ENCODE results near the gene CERCAM.

Gene CERCAM

DNA sequence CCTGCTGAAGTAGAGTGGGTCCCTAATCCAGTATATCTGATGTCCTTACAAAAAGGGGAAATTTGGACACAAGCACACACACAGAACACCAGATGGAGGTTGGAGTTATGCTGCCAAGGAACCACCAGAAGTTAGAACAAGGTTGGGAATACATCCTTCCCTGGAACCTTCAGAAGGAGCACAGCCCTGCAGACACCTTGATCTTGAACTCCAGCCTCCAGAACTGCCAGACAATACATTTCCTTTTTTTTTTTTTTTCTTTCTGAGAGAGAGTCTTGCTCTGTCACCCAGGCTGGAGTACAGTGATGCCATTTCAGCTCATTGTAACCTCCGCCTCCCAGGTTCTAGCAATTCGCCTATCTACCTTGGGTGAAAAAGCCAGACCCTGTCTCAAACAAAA, 28.1 kb downstream of the CERCAM start:
- Histone ChIP-seq H3K4me1 (no peaks in the 10 kb centered on the region), H3K4me3 (no peak overlapping the region), H4K20me1 (no peaks in the 10 kb centered on the region), H3K27me3 (no peaks in the 10 kb centered on the region), H3K9ac (no peak overlapping the region), H3K9me3 (no peaks in the 10 kb centered on the region), H3K4me2 (no peak overlapping the region), H3K36me3 (no peaks in the 10 kb centered on the region), H3K27ac (no peak overlapping the region)
- no peak for TF ChIP-seq Cebpa-rat (IDR thresholded peaks at IDR 0.05)

DNA sequence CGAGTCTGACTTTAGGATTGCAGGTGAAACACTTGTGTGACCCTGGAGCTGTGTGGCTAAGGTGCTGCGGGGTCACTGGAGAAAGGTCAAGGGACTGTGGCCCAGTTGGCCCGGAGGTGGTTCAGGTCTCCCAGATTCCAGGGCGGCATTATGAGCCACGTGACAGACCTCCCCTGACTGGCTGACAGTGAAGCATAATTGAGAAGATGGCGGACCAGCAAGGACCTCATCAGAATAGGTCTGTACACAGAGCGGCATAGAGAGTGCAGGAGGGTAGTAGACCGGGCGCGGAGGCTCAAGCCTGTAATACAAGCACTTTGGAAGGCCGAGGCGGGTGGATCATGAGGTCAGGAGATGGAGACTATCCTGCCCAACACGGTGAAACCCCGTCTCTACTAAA, 34.3 kb downstream of the CERCAM start:
- H3K4me3 ChIP-seq, result no peak overlapping the region
- H3K36me3 ChIP-seq, result peaks cover 13% of the 10 kb centered on the region
- no peak for TF ChIP-seq Cebpa-rat (IDR thresholded peaks at IDR 0.05)
- H3K27ac ChIP-seq, result no peak overlapping the region
- H3K9me3 ChIP-seq, result no peaks in the 10 kb centered on the region
- peaks cover 27% of the 10 kb centered on the region for H4K20me1 ChIP-seq
- no peaks in the 10 kb centered on the region for H3K27me3 ChIP-seq
- no peak overlapping the region for H3K9ac ChIP-seq
- peaks cover 34% of the 10 kb centered on the region for H3K4me1 ChIP-seq
- no peak overlapping the region for H3K4me2 ChIP-seq

DNA sequence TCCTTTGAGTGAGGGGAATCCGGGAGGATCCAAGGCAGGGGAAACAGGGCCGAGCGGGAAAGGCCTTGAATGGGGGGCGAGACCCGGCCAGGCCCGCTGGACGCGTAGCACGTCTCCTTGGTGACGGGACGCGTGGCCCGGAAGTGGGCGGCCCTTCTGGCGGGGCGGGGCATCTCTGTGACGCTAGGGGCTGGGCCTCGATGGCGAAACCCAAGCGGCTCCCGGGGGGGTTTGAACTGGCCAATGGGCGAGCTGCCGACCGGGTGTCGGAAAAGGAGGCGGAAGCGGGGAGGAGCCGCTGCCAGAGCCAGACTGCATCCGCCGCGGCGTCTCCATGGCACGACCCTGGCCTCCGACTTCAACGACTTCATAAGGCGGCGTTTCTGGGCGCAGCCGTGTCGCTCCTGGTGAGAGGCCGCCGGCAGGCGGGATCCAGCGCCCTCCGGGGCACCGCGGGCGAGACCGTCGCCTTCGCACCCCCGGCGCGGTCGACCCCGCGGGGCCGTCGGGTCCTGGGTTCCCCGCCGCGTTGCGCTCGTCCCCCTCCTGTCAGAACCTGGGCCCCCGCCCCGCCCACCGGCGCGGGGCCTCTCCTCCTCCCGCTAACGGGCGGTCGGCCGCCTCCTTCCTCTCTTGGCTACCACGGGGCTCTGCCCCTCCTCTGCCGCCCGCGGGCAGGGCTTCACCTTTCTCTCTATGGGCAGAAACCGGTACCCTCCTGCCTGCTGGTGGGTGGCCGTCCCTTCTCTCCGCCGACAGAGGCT, 35.4 kb downstream of the CERCAM start, which contains the start of gene ODF2:
TSS of gene ODF2 (plus strand) at position 158 of the 764 bp plus-strand sequence. CDS start at position 244, 86 bp downstream.
- peak within 1 kb of the TSS; percentile 99 for H3K4me2 ChIP-seq
- H3K9me3 ChIP-seq, result no peaks in the 10 kb centered on the region
- peak within 1 kb of the TSS; percentile 99 for H3K4me3 ChIP-seq
- H4K20me1 ChIP-seq, result peaks cover 27% of the 10 kb centered on the region
- H3K36me3 ChIP-seq, result peaks cover 23% of the 10 kb centered on the region
- peak; percentile 94 for TF ChIP-seq Cebpa-rat (IDR thresholded peaks at IDR 0.05)
- H3K9ac ChIP-seq, result peak within 1 kb of the TSS; percentile 93
- H3K27ac ChIP-seq, result peak within 1 kb of the TSS; percentile 94
- H3K4me1 ChIP-seq, result peaks cover 36% of the 10 kb centered on the region
- H3K27me3 ChIP-seq, result no peaks in the 10 kb centered on the region

DNA sequence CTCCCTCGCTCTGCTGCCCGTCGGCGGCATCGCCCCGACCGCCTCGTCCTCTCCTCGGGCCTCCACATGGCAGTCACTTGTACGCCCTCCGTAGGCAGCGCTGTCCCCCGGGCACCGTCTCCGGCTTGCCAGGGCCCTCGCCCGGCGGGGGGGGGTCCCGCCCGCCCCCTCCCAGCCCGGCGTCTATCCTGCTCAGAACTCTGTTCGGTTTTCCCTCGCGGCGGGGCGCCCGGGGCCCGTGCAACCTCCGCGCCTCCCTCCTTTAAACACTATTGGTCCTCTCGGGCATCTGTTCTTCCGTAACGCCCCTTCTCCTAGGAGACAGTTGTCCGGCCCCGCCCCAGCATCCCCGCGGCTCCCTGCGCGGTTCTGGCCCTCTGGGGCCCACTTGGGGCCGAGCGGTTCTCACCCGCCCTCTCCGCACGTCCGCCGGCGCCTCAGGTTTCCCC, 36.0 kb downstream of the CERCAM start:
- Histone ChIP-seq H3K4me1 (peaks cover 36% of the 10 kb centered on the region), H4K20me1 (peaks cover 27% of the 10 kb centered on the region), H3K9ac (peak overlapping the region; percentile 93), H3K9me3 (no peaks in the 10 kb centered on the region), H3K4me2 (peak overlapping the region; percentile 99), H3K27ac (peak overlapping the region; percentile 94), H3K27me3 (no peaks in the 10 kb centered on the region), H3K36me3 (peaks cover 29% of the 10 kb centered on the region), H3K4me3 (peak overlapping the region; percentile 99)
- TF ChIP-seq Cebpa-rat (IDR thresholded peaks at IDR 0.05), result no peak

DNA sequence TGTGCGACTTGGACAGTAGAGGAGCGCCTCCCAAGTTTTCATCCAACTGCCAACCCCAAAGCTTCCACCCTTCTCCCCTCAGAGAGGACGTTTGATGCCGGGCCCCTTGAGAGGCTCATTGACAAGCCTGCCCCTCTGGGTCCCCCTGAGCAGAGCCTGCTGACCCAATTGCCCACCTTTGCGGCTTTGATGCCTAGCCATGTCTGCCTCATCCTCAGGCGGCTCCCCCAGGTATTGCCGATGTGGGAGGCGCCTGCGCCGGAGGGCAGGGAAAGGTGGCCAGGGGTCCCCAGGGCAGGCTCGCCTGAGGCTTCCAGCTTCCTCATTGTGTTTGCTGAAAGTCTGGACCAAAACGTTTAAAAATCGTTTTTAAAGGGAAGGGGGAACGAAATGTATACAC, 36.5 kb downstream of the CERCAM start:
- Histone ChIP-seq H3K9me3 (no peaks in the 10 kb centered on the region), H4K20me1 (peaks cover 27% of the 10 kb centered on the region), H3K4me2 (peak overlapping the region; percentile 99), H3K4me3 (peak overlapping the region; percentile 99), H3K9ac (peak overlapping the region; percentile 93), H3K36me3 (peaks cover 35% of the 10 kb centered on the region), H3K27me3 (no peaks in the 10 kb centered on the region), H3K27ac (peak overlapping the region; percentile 26), H3K4me1 (peaks cover 36% of the 10 kb centered on the region)
- TF ChIP-seq Cebpa-rat (IDR thresholded peaks at IDR 0.05), result no peak

DNA sequence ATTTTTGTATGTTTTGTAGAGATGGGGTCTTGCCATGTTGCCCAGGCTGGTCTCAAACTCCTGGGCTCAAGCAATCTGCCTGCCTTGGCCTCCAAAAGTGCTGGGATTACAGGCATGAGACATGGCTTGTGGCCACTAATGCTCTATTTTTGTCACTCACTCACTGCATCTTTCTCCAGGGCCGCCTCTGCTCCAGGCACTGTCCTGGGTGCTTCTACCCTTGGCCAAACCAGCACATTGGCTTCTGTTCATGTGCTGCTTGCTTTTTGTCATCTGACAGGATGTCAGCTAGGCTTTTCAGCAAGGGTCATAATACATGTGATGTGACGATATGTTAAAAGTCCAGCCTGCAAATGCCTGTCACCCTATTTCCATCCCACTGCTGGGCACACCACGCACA, 38.4 kb downstream of the CERCAM start:
- H3K9ac ChIP-seq, result peak overlapping the region; percentile 43

DNA sequence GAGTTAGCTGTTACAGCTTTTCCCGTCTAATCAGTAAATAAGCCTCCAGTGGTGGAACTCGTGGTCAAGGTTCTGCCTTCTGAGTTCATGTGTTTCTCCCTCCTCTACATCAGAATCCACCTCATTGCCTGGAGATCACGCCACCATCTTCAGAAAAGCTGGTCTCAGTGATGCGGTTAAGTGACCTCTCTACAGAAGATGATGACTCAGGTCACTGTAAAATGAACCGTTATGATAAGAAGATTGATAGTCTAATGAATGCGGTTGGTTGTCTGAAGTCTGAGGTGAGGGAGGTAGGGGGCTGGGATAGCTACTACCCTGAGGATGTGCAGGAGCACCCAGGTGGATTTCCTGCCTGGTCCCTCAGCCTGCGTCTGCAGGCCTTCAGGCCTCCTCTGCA, 48.4 kb downstream of the CERCAM start:
- Histone ChIP-seq H4K20me1 (no peaks in the 10 kb centered on the region), H3K4me3 (no peak overlapping the region), H3K27me3 (no peaks in the 10 kb centered on the region), H3K27ac (peak overlapping the region; percentile 72), H3K4me1 (peaks cover 62% of the 10 kb centered on the region), H3K4me2 (peak overlapping the region; percentile 68), H3K9me3 (no peaks in the 10 kb centered on the region), H3K9ac (no peak overlapping the region), H3K36me3 (peaks cover 69% of the 10 kb centered on the region)
- TF ChIP-seq Cebpa-rat (IDR thresholded peaks at IDR 0.05), result no peak

More for the DNA sequence above, 38.4 kb downstream of the CERCAM start:
- Histone ChIP-seq H3K4me1 (peaks cover 36% of the 10 kb centered on the region), H3K36me3 (peaks cover 53% of the 10 kb centered on the region), H3K27ac (no peak overlapping the region), H4K20me1 (peaks cover 27% of the 10 kb centered on the region), H3K4me3 (no peak overlapping the region), H3K4me2 (peak overlapping the region; percentile 27; the same call in 1 of the 2 replicates), H3K9me3 (no peaks in the 10 kb centered on the region), H3K27me3 (no peaks in the 10 kb centered on the region)
- TF ChIP-seq Cebpa-rat (IDR thresholded peaks at IDR 0.05), result no peak

DNA sequence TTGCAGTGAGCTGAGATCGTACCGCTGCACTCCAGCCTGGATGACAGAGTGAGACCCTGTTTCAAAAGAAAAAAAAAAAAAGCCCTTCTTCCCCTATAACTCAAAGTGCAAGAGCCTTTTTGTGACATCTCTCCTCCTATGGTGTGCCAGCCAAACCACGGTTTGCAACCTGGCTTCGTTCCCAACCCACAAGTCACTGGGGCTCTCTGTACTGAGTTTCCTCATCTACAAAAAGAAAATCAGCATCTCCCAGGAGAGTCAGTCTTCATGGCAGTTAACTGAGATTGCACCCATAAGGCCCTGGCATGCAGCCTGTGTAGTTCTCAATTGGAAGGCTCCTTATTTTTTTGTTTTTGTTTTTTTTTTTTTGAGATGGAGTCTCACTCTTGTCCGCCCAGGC, 49.9 kb downstream of the CERCAM start:
- peak; percentile 69 for TF ChIP-seq Cebpa-rat (IDR thresholded peaks at IDR 0.05)
- H3K4me2 ChIP-seq, result peak overlapping the region; percentile 86
- peak overlapping the region; percentile 81 for H3K27ac ChIP-seq
- H3K9ac ChIP-seq, result peak overlapping the region; percentile 63
- H3K27me3 ChIP-seq, result no peaks in the 10 kb centered on the region
- H3K4me3 ChIP-seq, result 0 out of 2 replicates have a peak overlapping the region, but pooled peaks have one; percentile 31
- no peaks in the 10 kb centered on the region for H3K9me3 ChIP-seq
- no peaks in the 10 kb centered on the region for H4K20me1 ChIP-seq
- H3K36me3 ChIP-seq, result peaks cover 71% of the 10 kb centered on the region
- H3K4me1 ChIP-seq, result peaks cover 62% of the 10 kb centered on the region

DNA sequence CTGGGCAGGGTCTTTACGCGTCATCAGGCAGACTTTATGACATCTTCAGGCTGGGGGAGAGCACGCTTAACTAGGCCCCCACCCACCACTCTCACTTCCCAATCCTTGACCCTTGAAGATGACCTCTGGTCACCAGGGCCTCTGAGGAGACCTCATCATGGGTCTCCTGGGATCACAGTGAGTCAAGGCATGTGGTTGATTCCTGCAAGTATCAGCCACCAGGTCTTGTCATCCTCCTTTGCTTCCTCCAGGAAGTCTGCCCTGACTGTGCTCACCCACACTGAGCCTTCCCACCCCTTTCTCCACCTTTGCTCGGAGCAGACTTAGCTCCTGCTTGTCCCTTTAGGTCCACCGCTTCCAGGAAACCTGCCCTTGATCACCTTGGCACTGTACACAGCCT, 52.4 kb downstream of the CERCAM start:
- no peak for TF ChIP-seq Cebpa-rat (IDR thresholded peaks at IDR 0.05)
- Histone ChIP-seq H3K4me2 (peak overlapping the region; percentile 86), H3K27ac (peak overlapping the region; percentile 81), H3K9ac (peak overlapping the region; percentile 63; the same call in 1 of the 2 replicates), H3K9me3 (no peaks in the 10 kb centered on the region), H3K36me3 (peaks cover 76% of the 10 kb centered on the region), H3K27me3 (no peaks in the 10 kb centered on the region), H4K20me1 (no peaks in the 10 kb centered on the region), H3K4me3 (no peak overlapping the region), H3K4me1 (peaks cover 55% of the 10 kb centered on the region)

DNA sequence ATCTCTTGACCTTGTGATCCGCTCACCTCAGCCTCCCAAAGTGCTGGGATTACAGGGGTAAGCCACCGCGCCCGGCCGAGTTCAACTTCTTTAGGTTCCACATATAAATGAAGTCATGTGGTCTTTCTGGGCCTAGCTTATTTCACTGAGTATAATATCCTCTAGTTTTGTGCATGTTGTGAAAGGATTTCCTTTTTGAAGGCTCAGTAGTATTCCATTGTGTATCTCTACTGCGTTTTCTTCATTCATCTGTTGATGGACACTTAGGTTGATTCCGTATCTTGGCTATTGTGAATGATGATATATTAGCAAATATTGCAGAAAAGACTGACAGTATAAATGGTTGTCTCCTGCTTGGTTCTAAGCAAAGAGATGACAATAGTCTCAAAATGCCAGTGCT, 55.2 kb downstream of the CERCAM start:
- Histone ChIP-seq H3K27me3 (no peaks in the 10 kb centered on the region), H4K20me1 (no peaks in the 10 kb centered on the region), H3K9me3 (no peaks in the 10 kb centered on the region), H3K27ac (no peak overlapping the region), H3K4me1 (peaks cover 28% of the 10 kb centered on the region), H3K36me3 (peaks cover 89% of the 10 kb centered on the region), H3K9ac (no peak overlapping the region), H3K4me2 (no peak overlapping the region), H3K4me3 (no peak overlapping the region)
- no peak for TF ChIP-seq Cebpa-rat (IDR thresholded peaks at IDR 0.05)

Measured in BLaER1 (cell line).